Loucy (cell line): ENCODE results near the gene ANKRD49.

ENCODE experiments used
- H2AFZ ChIP-seq: fragments of 200-600 bp; sonication (generic); 2 replicates; pipeline ENCODE4 v1.6.0; 2016; ENCODE audit warnings: antibody characterized with exemption, mild to moderate bottlenecking, low read length, moderate library complexity
- H3F3A ChIP-seq: fragments of 200-600 bp; 2 replicates; pipeline ENCODE4 v1.6.0; 2016; ENCODE audit warnings: antibody characterized with exemption, low read depth, mild to moderate bottlenecking
- H3K27me3 ChIP-seq: fragments of 200-600 bp; sonication (generic); 2 replicates; pipeline ENCODE4 v1.6.1; 2014; ENCODE audit warnings: low read length, mild to moderate bottlenecking; ENCODE audit not compliant: insufficient read depth, poor library complexity, severe bottlenecking
- H3K36me3 ChIP-seq: fragments of 200-600 bp; sonication (generic); 2 replicates; pipeline ENCODE4 v1.6.1; 2016; ENCODE audit warnings: low read length; ENCODE audit not compliant: insufficient read depth
- H3K4me1 ChIP-seq: fragments of 200-600 bp; sonication (generic); 2 replicates; pipeline ENCODE4 v1.5.1; 2014; ENCODE audit warnings: low read length, mild to moderate bottlenecking; ENCODE audit not compliant: insufficient read depth, poor library complexity, severe bottlenecking
- H3K4me2 ChIP-seq: fragments of 200-600 bp; sonication (generic); 2 replicates; pipeline ENCODE4 v1.6.0; 2014; ENCODE audit warnings: antibody characterized with exemption, low read length, low read depth, mild to moderate bottlenecking; ENCODE audit not compliant: poor library complexity, severe bottlenecking
- H3K4me3 ChIP-seq: fragments of 200-600 bp; sonication (generic); 2 replicates; pipeline ENCODE4 v1.5.1; 2014; ENCODE audit warnings: low read length, mild to moderate bottlenecking, mixed read lengths; ENCODE audit not compliant: poor library complexity, severe bottlenecking
- H3K79me2 ChIP-seq: fragments of 200-600 bp; sonication (generic); 2 replicates; pipeline ENCODE4 v1.6.1; 2014; ENCODE audit warnings: low read length; ENCODE audit not compliant: insufficient read depth
- H3K9ac ChIP-seq: fragments of 200-600 bp; sonication (generic); 2 replicates; pipeline ENCODE4 v1.6.0; 2014; ENCODE audit warnings: mild to moderate bottlenecking, low read depth, low read length, moderate library complexity; ENCODE audit not compliant: poor library complexity, severe bottlenecking
- H3K9me2 ChIP-seq: fragments of 200-600 bp; sonication (generic); replicated peaks from 2 replicates; pipeline ENCODE4 v1.6.1; 2016; ENCODE audit warnings: low read depth, low read length, mixed read lengths
- H3K9me3 ChIP-seq: fragments of 200-600 bp; sonication (generic); 2 replicates; pipeline ENCODE4 v1.6.1; 2014; ENCODE audit warnings: mild to moderate bottlenecking, antibody characterized with exemption, low read length, low read depth; ENCODE audit not compliant: insufficient read depth
- H4K20me1 ChIP-seq: fragments of 200-600 bp; sonication (generic); 2 replicates; pipeline ENCODE4 v1.6.0; 2014; ENCODE audit warnings: antibody characterized with exemption, low read length, mild to moderate bottlenecking; ENCODE audit not compliant: insufficient read depth, poor library complexity, severe bottlenecking
- EZH2phosphoT487 ChIP-seq: fragments of 200-600 bp; IDR thresholded peaks from 2 replicates; pipeline ENCODE4 v1.6.1; 2018; ENCODE audit warnings: antibody characterized with exemption, mild to moderate bottlenecking, moderate library complexity, borderline replicate concordance
- TF ChIP-seq, protein P1 (sequence below): fragments of 200-600 bp; sonication (generic); conservative IDR thresholded peaks from 2 replicates; pipeline ENCODE4 v1.5.1; 2014; ENCODE audit warnings: mild to moderate bottlenecking, antibody characterized with exemption, low read length

ANKRD49 gene

DNA sequence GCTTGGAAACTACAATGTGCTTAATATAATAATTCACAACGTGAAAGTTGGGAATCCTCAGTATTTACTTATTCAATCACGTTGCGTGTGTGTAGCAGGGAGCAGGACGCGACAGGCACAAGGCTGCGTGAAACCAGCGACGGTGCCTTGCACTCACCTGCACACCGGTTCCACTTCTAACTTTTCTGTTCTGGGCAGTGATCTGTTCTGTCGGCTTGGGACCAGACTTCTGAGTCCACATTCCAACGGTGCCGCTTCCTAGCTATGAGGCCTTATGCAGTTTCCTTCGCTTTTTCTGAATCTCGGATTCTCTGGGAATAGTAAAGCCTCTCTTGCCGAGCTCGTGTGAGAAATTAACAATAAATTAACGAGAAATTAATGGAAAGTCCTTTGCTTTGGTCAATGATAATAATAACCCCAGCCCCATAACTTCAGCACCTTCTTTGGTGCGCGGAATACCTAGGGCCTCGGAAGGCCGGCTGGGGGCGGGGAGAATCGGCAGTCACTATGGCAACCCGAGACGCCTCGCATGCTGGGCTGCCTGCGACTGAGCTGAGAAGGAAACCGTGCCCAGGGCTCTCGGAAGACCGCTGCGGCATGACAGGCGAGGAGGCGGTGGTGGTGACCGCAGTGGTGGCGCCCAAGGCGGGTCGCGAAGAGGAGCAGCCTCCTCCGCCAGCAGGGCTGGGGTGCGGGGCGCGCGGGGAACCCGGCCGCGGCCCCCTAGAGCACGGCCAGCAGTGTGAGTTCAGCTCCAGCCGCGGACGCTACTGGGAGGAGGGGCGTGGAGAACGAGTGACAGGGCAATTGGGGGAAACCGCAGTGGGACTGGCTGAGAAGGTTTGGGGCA, 18.4 kb downstream of the ANKRD49 start, which contains the start of gene C11orf97:
TSS of gene C11orf97 (plus strand) at position 530 of the 850 bp plus-strand sequence. CDS start at position 598, 68 bp downstream.
- Histone ChIP-seq H3K9ac (no peak within 1 kb of the TSS), H2AFZ (peak within 1 kb of the TSS; percentile 34), H3K27me3 (no peaks in the 10 kb centered on the region), H3K79me2 (no peaks in the 10 kb centered on the region), H3K4me2 (peak within 1 kb of the TSS; percentile 86), H3K36me3 (no peaks in the 10 kb centered on the region), H3K9me3 (0 out of 2 replicates have a peak, but pooled peaks cover 4% of the 10 kb centered on the region), H3K4me3 (peak within 1 kb of the TSS; percentile 72), H3F3A (0 out of 2 replicates have a peak, but pooled peaks cover 3% of the 10 kb centered on the region), H4K20me1 (no peaks in the 10 kb centered on the region), H3K4me1 (peaks cover 18% of the 10 kb centered on the region), H3K9me2 (no peaks in the 10 kb centered on the region)
- no peak for TF ChIP-seq EZH2phosphoT487
- TF ChIP-seq, protein P1, sequence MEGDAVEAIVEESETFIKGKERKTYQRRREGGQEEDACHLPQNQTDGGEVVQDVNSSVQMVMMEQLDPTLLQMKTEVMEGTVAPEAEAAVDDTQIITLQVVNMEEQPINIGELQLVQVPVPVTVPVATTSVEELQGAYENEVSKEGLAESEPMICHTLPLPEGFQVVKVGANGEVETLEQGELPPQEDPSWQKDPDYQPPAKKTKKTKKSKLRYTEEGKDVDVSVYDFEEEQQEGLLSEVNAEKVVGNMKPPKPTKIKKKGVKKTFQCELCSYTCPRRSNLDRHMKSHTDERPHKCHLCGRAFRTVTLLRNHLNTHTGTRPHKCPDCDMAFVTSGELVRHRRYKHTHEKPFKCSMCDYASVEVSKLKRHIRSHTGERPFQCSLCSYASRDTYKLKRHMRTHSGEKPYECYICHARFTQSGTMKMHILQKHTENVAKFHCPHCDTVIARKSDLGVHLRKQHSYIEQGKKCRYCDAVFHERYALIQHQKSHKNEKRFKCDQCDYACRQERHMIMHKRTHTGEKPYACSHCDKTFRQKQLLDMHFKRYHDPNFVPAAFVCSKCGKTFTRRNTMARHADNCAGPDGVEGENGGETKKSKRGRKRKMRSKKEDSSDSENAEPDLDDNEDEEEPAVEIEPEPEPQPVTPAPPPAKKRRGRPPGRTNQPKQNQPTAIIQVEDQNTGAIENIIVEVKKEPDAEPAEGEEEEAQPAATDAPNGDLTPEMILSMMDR, result no peak

DNA sequence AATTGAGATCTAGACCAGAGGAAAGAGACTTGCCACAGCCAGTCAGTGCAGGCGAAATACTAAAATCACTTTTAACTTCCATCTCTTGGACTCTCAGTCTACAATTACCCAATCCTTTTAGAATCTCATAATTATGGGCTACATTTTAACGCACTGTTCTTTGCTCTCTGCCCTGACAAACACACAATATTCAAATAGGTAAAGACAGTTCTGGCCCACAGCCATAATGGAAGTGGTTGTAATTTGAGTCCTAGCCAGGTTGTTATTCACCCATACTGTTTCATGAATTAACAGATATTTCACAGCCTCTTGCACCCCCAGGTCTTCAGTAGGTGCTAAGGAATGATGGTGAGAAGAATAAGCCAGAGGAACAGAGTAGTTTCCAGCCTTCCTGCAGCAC, 19.3 kb downstream of the ANKRD49 start:
- Histone ChIP-seq H3K27me3 (no peaks in the 10 kb centered on the region), H3K4me3 (peak overlapping the region; percentile 72), H2AFZ (peak overlapping the region; percentile 7)

DNA sequence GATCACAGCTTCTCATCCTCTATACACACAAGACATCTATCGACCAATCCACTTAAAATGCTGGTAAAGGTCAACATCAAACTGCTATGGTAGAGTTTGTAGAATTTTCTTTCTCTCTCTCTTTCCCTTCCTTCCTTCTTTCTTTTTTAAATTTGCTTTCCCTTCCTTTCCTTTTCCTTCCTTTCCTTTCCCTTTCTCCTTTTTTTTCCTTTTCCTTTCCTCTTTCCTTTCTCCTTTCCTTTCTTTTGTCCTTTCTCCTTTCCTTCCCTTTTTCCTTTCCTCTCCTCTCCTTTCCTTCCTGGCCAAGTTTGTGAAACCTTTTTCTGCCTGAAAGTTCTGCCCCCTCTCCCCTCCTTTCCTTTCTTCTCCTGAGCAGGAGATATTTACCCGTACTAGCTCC, 21.6 kb downstream of the ANKRD49 start:
- Histone ChIP-seq H3K9ac (no peak overlapping the region), H2AFZ (0 out of 2 replicates have a peak overlapping the region, but pooled peaks have one; percentile 22), H4K20me1 (no peaks in the 10 kb centered on the region), H3K36me3 (no peaks in the 10 kb centered on the region), H3K4me3 (no peak overlapping the region), H3F3A (0 out of 2 replicates have a peak, but pooled peaks cover 3% of the 10 kb centered on the region), H3K4me1 (peaks cover 18% of the 10 kb centered on the region), H3K9me2 (no peaks in the 10 kb centered on the region), H3K4me2 (no peak overlapping the region), H3K79me2 (no peaks in the 10 kb centered on the region), H3K9me3 (0 out of 2 replicates have a peak, but pooled peaks cover 4% of the 10 kb centered on the region), H3K27me3 (no peaks in the 10 kb centered on the region)
- no peak for TF ChIP-seq EZH2phosphoT487

More for the DNA sequence above, 19.3 kb downstream of the ANKRD49 start:
- H3K4me2 ChIP-seq, result peak overlapping the region; percentile 86
- peaks cover 18% of the 10 kb centered on the region for H3K4me1 ChIP-seq
- TF ChIP-seq, protein P1, result no peak
- no peak for TF ChIP-seq EZH2phosphoT487
- H3F3A ChIP-seq, result 0 out of 2 replicates have a peak, but pooled peaks cover 3% of the 10 kb centered on the region
- no peaks in the 10 kb centered on the region for H3K79me2 ChIP-seq
- H3K36me3 ChIP-seq, result no peaks in the 10 kb centered on the region
- 0 out of 2 replicates have a peak, but pooled peaks cover 4% of the 10 kb centered on the region for H3K9me3 ChIP-seq
- no peak overlapping the region for H3K9ac ChIP-seq
- H4K20me1 ChIP-seq, result no peaks in the 10 kb centered on the region
- H3K9me2 ChIP-seq, result no peaks in the 10 kb centered on the region
